HG03108 (cell line): ENCODE results near the gene VCAM1.
"Not testable (repeated sequence)": the region's sequence is repeated elsewhere in the genome, so short reads cannot be mapped to it uniquely, and the experiment has no call there.

Experiments
- ATAC-seq: cut with Tn5 transposase; IDR thresholded peaks from one replicate; pipeline ENCODE4 v1.9.1; 2021; ENCODE audit warnings: moderate library complexity; ENCODE audit not compliant: unreplicated experiment

The VCAM1 gene

DNA sequence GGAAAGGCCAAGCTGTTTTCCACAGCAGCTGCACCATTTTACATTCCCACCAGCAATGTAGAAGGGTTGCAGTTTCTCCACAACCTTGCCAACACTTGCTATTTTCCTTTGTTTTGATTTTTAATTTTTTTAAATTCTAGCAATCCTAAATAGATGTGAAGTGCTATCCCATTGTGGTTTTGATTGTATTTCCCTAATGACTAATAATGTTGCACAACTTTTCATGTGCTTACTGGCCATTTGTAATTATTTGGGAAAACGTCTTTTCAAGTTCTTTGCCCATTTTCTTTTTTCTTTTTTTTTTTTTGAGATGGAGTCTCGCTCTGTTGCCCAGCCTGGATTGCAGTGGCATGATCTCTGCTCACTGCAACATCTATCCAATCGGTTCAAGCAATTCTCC, 53.9 kb downstream of the VCAM1 start:
- ATAC-seq: no peak

DNA sequence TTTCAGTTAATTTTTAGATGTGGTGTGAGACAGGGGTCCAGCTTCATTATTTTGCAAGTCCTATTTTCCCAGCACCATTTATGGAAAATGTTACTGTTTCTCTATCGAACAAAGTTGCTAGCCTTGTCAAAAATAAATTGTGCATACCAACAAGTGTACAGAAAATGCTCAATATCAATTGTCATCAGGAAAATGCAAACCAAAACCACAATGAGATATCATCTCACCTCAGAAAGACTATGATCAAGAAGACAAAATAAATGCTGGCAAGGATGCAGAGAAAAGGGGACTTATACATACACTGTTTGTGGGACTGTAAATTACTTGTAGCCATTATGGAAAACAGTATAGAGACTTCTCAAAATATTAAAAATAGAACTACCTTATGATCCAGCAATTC, 54.8 kb downstream of the VCAM1 start:
- ATAC-seq: no peak

- no peak for ATAC-seq
These were observed 55.9 kb downstream of the VCAM1 start for GRCh38 chr1:100775483-100775882.

DNA sequence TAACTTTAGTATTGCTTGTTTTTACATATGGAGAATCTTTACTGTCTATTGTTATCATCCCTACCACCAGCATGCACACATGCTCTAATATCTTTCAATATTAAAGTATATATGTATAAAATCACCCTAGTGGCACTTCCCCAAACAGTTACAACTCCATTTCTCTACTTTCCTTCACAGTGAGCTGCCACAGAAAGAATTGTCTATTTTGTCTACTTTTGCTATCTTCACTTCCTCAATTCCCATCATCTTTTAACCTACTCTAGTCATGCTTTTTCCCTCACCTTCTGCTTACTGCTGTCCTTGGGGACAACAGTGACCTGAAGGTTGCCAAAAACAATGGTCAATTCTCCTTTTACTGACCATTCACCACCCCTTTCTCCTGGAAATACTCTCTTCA, 59.2 kb downstream of the VCAM1 start:
- no peak for ATAC-seq

- no peak for ATAC-seq
These were observed 61.3 kb downstream of the VCAM1 start for GRCh38 chr1:100780814-100781213.

GRCh38 chr1:100781728-100782127, 62.2 kb downstream of the VCAM1 start:
- not testable (repeated sequence) for ATAC-seq

GRCh38 chr1:100782473-100783039, 63.0 kb downstream of the VCAM1 start:
- ATAC-seq: no peak

- ATAC-seq: no peak
These were observed 66.0 kb downstream of the VCAM1 start for GRCh38 chr1:100785470-100786052.

- no peak for ATAC-seq
These were observed 67.3 kb downstream of the VCAM1 start for GRCh38 chr1:100786870-100787269.
